Mammary epithelial cell (primary cell): ENCODE results near the gene GBP2.

Experiments used
- CTCF ChIP-seq, 2 donors: IDR thresholded peaks in 1 of 2; conservative IDR thresholded peaks in 1 of 2; 2 replicates each; pipeline ENCODE4 v1.5.1; 2011 to 2012; ENCODE audit warnings: inconsistent platforms in 2 of 2, low read length in 2 of 2, mild to moderate bottlenecking in 2 of 2, control low read depth in 1 of 2, low read depth in 1 of 2; ENCODE audit not compliant: insufficient read depth in 1 of 2; ENCODE audit errors: extremely low read depth in 1 of 2
- EZH2 ChIP-seq: IDR thresholded peaks from 2 replicates; pipeline ENCODE4 v1.6.1; 2012; ENCODE audit warnings: low read length, inconsistent platforms, borderline replicate concordance

DNA sequence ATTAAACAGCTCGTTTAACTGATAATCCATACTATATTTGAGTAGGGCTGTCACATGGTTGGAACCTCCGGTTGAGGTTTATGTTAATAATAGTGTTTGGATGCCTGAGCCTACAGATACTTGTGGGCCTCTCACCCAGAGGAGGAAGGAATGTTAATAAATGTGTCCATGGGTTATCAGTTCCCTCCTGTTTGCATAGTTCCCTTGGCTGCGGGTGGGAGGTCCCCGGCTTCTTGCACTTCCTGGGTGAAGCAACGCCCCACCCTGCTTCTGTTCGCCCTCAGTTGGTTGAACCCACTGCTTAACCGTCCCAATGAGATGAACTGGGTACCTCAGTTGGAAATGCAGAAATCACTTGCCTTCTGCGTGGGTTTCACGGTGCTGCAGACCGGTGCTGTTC is 37.3 kb downstream of the GBP2 start:
- TF ChIP-seq CTCF (conservative IDR thresholded peaks at IDR 0.05 in 1 of 2, IDR thresholded peaks at IDR 0.05 in 1 of 2; ENCODE audit: extremely low read depth in 1 of 2, insufficient read depth in 1 of 2, low read depth in 1 of 2, low read length in 2 of 2) (no peak), EZH2 (no peak)
